ENCODE results near the gene LMAN1L. TPM values are rescaled to one million over a fixed set of nuclear protein-coding genes. Genes with fewer than 3 reads are reported as not detected.

Gene LMAN1L
- total and polyA plus RNA-seq, 2 experiments from 2014 or later, result not detected

- no peak overlapping the region for H3K4me2 ChIP-seq
- WGBS (ENCODE audit: low lambda C conversion rate, missing lambda C conversion rate), result 62% methylated on average over 17 of the region's 18 CpGs
- peaks cover 17% of the 10 kb centered on the region for H4K20me1 ChIP-seq (ENCODE audit: insufficient read depth, poor library complexity, severe bottlenecking)
- no peaks in the 10 kb centered on the region for H3K27me3 ChIP-seq
- no peaks in the 10 kb centered on the region for H3K9me3 ChIP-seq (ENCODE audit: low read depth)
- no peak overlapping the region for H3K4me3 ChIP-seq
- H3K36me3 ChIP-seq (replicated peaks; ENCODE audit: insufficient read depth, low read depth), result no peaks in the 10 kb centered on the region
- DNase-seq (ENCODE audit: low spot score), result peak; percentile 77
- peak overlapping the region; percentile 43 for H3K27ac ChIP-seq
- no peaks in the 10 kb centered on the region for H3K9me2 ChIP-seq (replicated peaks; ENCODE audit: insufficient read depth)
- H3K79me2 ChIP-seq, result peaks cover 15% of the 10 kb centered on the region
- TF ChIP-seq CTCF (IDR thresholded peaks at IDR 0.05; ENCODE audit: poor library complexity) (peak; percentile 80), EZH2 (IDR thresholded peaks at IDR 0.05; ENCODE audit: borderline replicate concordance) (no peak)
- H3K4me1 ChIP-seq (ENCODE audit: insufficient read depth), result no peaks in the 10 kb centered on the region
- H2AFZ ChIP-seq, result no peak overlapping the region
Measured at GRCh38 chr15:74799856-74800558, 12.6 kb upstream of the LMAN1L start.

- Histone ChIP-seq H3K79me2 (peaks cover 10% of the 10 kb centered on the region), H2AFZ (no peak overlapping the region), H4K20me1 (ENCODE audit: insufficient read depth, poor library complexity, severe bottlenecking) (peaks cover 11% of the 10 kb centered on the region), H3K4me2 (no peak overlapping the region), H3K4me3 (no peak overlapping the region), H3K9me3 (ENCODE audit: low read depth) (no peaks in the 10 kb centered on the region), H3K4me1 (ENCODE audit: insufficient read depth) (no peaks in the 10 kb centered on the region), H3K27ac (no peak overlapping the region), H3K27me3 (no peaks in the 10 kb centered on the region), H3K36me3 (replicated peaks; ENCODE audit: insufficient read depth, low read depth) (no peaks in the 10 kb centered on the region), H3K9me2 (replicated peaks; ENCODE audit: insufficient read depth) (no peaks in the 10 kb centered on the region)
- DNase-seq (ENCODE audit: low spot score), result no peak
- TF ChIP-seq EZH2phosphoT487 (IDR thresholded peaks at IDR 0.05; ENCODE audit: low read depth, severe bottlenecking, unreplicated experiment) (no peak), CTCF (IDR thresholded peaks at IDR 0.05; ENCODE audit: poor library complexity) (no peak), EZH2 (IDR thresholded peaks at IDR 0.05; ENCODE audit: borderline replicate concordance) (no peak)
- WGBS (ENCODE audit: low lambda C conversion rate, missing lambda C conversion rate), result 95% methylated on average over 17 of the region's 20 CpGs
Measured at GRCh38 chr15:74800559-74801094, 12.0 kb upstream of the LMAN1L start.

- WGBS (ENCODE audit: low lambda C conversion rate, missing lambda C conversion rate), result 92% methylated on average over 18 of the region's 18 CpGs
- no peaks in the 10 kb centered on the region for H3K9me2 ChIP-seq (replicated peaks; ENCODE audit: insufficient read depth)
- H3K9me3 ChIP-seq (ENCODE audit: low read depth), result no peaks in the 10 kb centered on the region
- H2AFZ ChIP-seq, result no peak overlapping the region
- H3K27ac ChIP-seq, result no peak overlapping the region
- H3K27me3 ChIP-seq, result no peaks in the 10 kb centered on the region
- H3K4me1 ChIP-seq (ENCODE audit: insufficient read depth), result no peaks in the 10 kb centered on the region
- no peak for TF ChIP-seq EZH2phosphoT487 (IDR thresholded peaks at IDR 0.05; ENCODE audit: low read depth, severe bottlenecking, unreplicated experiment)
- DNase-seq (ENCODE audit: low spot score), result no peak
- H3K4me3 ChIP-seq, result no peak overlapping the region
- H4K20me1 ChIP-seq (ENCODE audit: insufficient read depth, poor library complexity, severe bottlenecking), result peaks cover 9% of the 10 kb centered on the region
- H3K4me2 ChIP-seq, result no peak overlapping the region
- no peaks in the 10 kb centered on the region for H3K36me3 ChIP-seq (replicated peaks; ENCODE audit: insufficient read depth, low read depth)
- H3K79me2 ChIP-seq, result peaks cover 3% of the 10 kb centered on the region
Measured at GRCh38 chr15:74801311-74801997, 11.2 kb upstream of the LMAN1L start.

- H3K4me3 ChIP-seq, result no peak overlapping the region
- peaks cover under 1% of the 10 kb centered on the region for H4K20me1 ChIP-seq (ENCODE audit: insufficient read depth, poor library complexity, severe bottlenecking)
- TF ChIP-seq EZH2phosphoT487 (IDR thresholded peaks at IDR 0.05; ENCODE audit: low read depth, severe bottlenecking, unreplicated experiment), result no peak
- TF ChIP-seq CTCF (IDR thresholded peaks at IDR 0.05; ENCODE audit: poor library complexity), result no peak
- no peak for TF ChIP-seq EZH2 (IDR thresholded peaks at IDR 0.05; ENCODE audit: borderline replicate concordance)
- DNase-seq (ENCODE audit: low spot score), result no peak
- H3K4me2 ChIP-seq, result no peak overlapping the region
- no peaks in the 10 kb centered on the region for H3K79me2 ChIP-seq
- no peaks in the 10 kb centered on the region for H3K9me3 ChIP-seq (ENCODE audit: low read depth)
- H3K27ac ChIP-seq, result no peak overlapping the region
- no peaks in the 10 kb centered on the region for H3K36me3 ChIP-seq (replicated peaks; ENCODE audit: insufficient read depth, low read depth)
- no peaks in the 10 kb centered on the region for H3K9me2 ChIP-seq (replicated peaks; ENCODE audit: insufficient read depth)
- 97% methylated on average over 17 of the region's 20 CpGs for WGBS (ENCODE audit: low lambda C conversion rate, missing lambda C conversion rate)
- H3K27me3 ChIP-seq, result no peaks in the 10 kb centered on the region
- H2AFZ ChIP-seq, result no peak overlapping the region
- H3K4me1 ChIP-seq (ENCODE audit: insufficient read depth), result no peaks in the 10 kb centered on the region
Measured at GRCh38 chr15:74802290-74802689, 10.3 kb upstream of the LMAN1L start.
